UCSD-AML1 (cell line): ENCODE measurements around the gene DEDD2.
"Not testable (repeated sequence)": the region's sequence is repeated elsewhere in the genome, so short reads cannot be mapped to it uniquely, and the experiment has no call there.

ENCODE experiments used
- DNase-seq: peaks from one replicate; lab custom pipeline; 2025; ENCODE audit not compliant: unreplicated experiment; lab: John Stamatoyannopoulos, UW

Gene DEDD2, protein sequence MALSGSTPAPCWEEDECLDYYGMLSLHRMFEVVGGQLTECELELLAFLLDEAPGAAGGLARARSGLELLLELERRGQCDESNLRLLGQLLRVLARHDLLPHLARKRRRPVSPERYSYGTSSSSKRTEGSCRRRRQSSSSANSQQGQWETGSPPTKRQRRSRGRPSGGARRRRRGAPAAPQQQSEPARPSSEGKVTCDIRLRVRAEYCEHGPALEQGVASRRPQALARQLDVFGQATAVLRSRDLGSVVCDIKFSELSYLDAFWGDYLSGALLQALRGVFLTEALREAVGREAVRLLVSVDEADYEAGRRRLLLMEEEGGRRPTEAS

GRCh38 chr19:42217520-42218437 is at the start of gene DEDD2:
Gene DEDD2, minus strand, starts transcription at chr19:42217677. Its CDS starts 670 bp downstream, at chr19:42217007.
- peak; percentile 99 for DNase-seq

DNA sequence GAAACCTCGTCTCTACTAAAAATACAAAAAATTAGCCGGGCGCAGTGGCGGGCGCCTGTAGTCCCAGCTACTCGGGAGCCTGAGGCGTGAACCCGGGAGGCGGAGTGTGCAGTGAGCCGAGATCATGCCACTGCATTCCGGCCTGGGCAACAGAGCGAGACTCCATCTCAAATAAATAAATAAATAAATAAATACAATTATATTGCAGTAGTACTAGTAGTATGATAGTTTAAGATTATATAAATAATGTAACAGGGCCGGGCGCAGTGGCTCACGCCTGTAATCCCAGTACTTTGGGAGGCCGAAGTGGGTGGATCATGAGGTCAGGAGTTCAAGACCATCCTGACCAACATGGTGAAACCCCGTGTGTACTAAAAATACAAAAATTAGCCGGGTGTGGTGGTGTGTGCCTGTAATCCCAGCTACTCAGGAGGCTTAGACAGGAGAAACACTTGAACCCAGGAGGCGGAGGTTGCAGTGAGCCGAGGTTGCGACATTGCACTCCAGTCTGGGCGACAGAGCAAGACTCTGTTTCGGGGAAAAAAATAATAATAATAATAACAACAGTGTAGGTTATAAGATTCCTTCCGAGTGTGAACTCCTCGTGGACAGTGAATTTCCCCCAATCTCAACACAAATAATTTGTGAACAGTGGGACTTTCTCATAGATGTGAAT is 49.6 kb upstream of the DEDD2 start:
- not testable (repeated sequence) for DNase-seq

GRCh38 chr19:42266105-42266504 is 48.6 kb upstream of the DEDD2 start:
- DNase-seq: not testable (repeated sequence)

- DNase-seq: no peak
These were observed 44.3 kb upstream of the DEDD2 start for GRCh38 chr19:42261763-42262162.

DNA sequence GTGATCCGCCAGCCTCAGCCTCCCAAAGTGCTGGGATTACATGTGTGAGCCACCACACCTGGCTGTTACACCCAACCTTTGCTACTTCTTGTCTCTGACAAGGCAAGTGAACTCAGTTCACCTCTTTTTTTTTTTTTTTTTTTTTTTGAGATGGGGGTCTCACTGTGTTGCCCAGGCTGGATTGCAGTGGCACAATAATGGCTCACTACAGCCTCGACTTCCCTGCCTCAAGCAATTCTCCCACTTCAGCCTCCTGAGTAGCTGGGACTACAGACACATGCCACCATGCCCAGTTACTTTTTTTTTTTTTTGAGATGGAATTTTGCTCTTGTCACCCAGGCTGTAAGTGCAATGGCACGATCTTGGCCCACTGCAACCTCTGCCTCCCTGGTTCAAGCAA is 40.4 kb upstream of the DEDD2 start:
- not testable (repeated sequence) for DNase-seq

DNA sequence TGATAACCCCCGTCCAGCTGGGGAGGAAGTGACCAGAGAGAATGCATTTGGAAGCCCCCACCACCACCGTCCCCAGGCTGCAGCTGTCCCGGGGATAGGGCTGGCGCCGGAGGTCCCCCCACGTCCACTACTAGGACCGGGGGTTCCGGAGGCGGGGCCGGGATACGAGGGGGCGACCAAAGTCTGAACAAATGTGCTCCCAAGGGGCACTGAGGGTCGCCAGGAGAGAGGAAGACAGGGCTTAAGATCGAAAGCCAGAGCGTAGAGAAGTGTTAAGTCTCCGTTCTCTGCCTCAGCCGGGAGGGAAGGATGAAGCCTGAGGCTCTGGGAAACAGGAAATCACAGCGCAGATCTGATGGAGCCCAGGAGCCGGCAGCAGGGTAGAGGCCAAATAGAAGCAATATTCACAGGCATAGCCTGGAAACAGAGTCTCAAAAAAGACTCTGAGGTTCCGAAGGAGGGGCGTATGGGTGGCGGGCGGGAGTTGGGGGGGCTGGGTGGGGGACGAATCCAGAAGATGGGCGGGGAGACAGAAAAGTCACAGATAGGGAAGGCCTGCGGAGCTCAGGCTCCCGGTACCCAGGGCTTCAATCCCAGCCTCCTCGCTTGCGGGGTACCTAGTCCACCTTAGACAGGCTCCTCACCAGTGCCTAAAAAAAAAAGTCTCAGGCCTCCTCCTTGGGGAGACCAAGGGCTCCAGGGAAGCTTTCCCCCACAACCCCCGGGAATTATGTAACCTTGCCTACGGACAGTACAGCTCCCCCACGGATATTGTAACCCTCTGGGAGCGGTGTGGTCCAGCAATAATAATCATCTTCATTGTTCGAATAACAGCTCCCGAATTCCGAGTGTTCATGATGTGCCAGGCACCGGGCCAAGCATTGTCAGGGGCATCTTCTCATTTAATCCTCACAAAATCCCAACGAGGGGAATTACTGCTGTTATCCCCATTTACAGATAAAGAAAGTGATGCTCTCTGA is 38.6 kb upstream of the DEDD2 start:
- no peak for DNase-seq

DNA sequence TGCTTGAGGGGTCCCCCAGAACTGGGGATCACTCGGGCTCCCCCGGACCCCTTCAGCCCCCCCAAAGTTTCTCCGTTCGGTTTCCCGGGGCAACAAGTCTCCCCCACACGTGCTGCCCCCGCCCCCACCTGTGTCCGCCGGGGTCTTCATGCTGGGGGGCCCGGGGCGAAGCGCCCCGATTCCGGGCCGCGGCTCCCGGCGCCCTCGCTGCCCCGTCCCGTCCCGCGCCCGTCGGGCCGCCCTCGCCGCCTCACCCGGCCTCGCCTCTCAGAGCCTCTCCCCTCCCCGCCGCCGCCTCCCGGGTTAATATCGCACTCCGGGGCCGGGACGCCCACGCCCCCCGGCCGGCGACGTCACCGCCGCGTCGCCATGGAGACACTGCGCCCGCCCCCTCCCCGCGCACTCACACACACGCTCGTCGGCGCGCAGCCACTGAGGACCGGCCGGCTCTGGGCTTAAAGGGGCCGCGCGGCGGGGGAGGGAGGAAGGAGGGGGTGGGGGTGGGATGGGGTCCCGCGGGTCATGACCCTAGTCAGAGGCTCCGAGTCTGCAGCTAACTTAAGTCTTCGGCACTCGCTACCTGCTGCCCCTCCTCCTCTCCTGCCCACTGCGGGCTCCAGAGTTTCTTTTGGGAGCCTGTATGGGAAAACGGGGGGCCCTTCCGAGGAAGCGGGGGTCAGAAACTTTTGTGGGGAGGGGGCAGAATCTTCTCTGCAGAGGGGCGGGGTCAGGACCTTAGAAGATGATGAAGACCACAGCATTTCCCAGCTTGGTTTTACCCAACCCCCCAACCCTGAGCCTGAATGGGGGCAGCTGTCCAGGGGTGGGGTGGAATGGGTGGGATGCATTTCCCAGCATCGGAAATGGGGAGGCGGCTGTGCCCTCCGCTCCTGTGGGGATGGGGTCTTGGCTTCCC is 37.6 kb upstream of the DEDD2 start, which contains the start of gene ERF:
ERF (minus strand) TSS at position 279 of the 916 bp plus-strand sequence; CDS start at position 150, 129 bp downstream.
- DNase-seq: peak; percentile 92

- peak; percentile 81 for DNase-seq
These were observed 36.8 kb upstream of the DEDD2 start for GRCh38 chr19:42254089-42254849.

- DNase-seq: peak; percentile 81
These were observed 36.0 kb upstream of the DEDD2 start for GRCh38 chr19:42253245-42254088.

- DNase-seq: peak; percentile 31
These were observed 35.1 kb upstream of the DEDD2 start for GRCh38 chr19:42252365-42253244.

DNA sequence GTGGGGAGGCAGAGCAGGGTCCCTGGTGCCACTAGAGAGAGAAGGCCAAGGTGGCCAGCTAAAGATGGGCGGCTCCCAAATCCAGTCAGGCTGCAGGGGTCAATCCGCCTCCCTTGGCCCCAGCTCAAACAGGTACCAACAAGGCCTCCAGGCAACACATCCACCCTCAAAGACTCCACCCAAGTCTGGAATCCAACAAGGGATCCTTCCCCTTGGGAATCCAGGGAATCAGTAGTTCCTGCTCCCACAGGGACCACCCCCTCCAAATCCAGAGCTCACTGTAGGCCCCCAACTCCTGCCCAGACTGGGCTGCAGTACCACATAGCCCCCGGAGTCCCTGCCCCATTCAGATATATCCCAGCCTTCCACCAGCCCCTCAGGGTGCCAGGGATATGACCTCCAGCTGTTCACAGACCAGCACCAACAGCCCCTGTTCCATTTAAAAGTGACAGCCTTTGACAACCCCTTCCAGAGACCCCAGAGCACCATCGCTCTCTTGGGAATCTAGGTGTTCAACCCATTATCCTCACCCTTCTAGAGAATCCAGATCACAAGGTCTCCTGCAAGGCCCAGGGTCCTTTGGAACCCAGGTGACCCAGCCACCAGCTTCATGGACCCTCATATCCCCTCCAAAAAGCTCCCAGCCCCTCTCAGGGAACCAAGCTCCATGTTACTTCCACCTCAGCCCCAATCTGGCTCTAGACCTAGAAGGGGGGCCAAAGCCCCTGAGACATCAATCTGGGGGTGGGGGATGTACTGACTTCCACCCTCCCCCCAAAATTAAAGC is 34.3 kb upstream of the DEDD2 start:
- no peak for DNase-seq

DNA sequence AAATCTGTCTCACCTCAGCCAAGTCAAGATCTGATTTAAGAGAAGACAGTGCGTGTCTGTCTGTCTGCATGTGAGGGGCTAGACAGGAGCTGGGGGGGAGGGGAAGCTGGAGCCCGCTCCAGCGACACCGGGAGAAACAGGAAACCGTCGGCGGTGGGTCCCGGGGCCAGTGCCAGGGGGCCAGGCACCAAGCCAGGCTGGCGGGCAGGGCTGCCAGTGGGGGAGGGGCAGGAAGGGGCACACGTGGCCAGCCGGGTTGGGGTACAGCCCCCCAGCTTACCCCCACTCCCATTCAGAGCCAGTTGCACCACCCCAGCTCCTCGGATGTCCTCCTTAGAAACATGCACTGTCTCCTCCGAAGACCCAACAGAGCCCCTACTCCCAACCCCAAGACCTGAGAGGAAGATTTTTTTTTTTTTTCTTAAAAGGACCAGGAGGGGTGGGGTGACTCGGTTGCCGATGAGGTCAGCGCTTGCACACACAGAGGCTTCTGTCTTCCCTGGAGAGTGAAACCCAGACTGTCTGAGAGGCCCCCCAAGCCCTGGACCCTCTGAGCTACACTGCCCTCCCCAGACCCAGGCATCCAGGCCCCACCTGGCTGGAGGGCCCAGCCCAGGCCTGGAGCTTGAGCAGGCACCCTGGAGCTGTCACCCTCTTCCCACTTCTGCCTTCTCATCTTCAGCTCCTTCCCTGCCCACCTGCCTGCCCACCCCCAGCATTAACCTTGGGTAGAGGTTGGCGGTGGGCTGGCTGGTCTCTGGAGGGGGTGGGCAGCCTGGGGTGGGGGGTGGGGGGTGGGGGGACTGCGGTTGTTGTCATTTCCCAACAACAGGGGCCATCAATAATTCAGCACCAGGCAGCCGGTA is 33.4 kb upstream of the DEDD2 start:
- no peak for DNase-seq

DNA sequence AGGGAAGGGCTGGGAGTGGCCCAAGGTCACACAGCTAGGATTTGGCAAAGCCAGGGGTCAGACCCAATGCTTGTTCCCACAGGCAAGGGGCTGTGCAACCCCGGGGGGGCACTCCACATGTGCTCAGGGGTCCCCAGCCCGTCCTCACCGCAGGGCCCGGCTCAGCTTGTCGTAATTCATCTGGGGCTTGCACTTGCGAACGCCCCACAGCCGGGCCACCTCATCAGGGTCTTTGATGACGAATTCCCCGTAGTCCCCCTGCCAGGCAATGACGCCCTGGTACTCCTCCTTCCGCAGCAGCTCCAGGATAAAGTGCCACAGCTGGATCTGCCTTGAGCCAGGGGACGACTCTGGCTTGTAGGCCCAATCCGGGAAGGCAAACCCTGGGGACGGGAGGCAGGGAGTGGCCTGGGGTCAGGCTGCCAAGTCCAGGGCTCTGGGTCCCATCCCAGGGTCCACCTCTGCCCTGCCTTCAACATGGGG is 32.7 kb upstream of the DEDD2 start:
- DNase-seq: no peak

DNA sequence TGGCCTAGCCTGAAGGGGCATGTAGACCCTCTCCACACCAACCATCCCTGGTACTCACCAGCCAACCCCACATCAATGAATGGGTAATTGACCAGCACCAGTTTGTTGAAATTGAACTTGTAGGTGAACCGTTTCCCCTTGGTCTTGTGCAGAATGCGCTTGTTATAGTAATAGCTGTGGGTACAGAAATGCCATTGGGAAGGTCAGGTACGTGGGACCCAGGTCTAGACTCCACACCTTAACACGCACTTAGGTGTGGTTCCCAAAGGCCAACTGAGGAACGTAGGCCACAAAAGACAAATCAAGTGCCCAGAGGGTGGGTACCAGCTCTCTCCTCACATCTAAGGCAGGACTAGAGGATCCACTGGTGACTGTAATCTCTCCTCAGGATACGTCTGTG is 32.3 kb upstream of the DEDD2 start:
- DNase-seq: no peak
